ENCODE results near the gene NR2F6.

NR2F6 gene

GRCh38 chr19:17184371-17184841, 61.3 kb downstream of the NR2F6 start:
- no peak for DNase-seq (ENCODE audit: low read depth)
- no peak for TF ChIP-seq CTCF (IDR thresholded peaks at IDR 0.05; ENCODE audit: low read depth, low read length, missing control alignments)
- no peak overlapping the region for H3K4me3 ChIP-seq (ENCODE audit: low read depth, low read length)

- no peak overlapping the region for H3K4me3 ChIP-seq (ENCODE audit: low read depth, low read length)
- no peak for DNase-seq (ENCODE audit: low read depth)
- TF ChIP-seq CTCF (IDR thresholded peaks at IDR 0.05; ENCODE audit: low read depth, low read length, missing control alignments) = no peak
Measured at GRCh38 chr19:17183858-17184321, 61.8 kb downstream of the NR2F6 start.

GRCh38 chr19:17183271-17183761, 62.4 kb downstream of the NR2F6 start:
- DNase-seq (ENCODE audit: low read depth) = no peak

More at GRCh38 chr19:17183271-17183761, 62.4 kb downstream of the NR2F6 start:
- peak; percentile 35 for TF ChIP-seq CTCF (IDR thresholded peaks at IDR 0.05; ENCODE audit: low read depth, low read length, missing control alignments)
- peak overlapping the region; percentile 9 for H3K4me3 ChIP-seq (ENCODE audit: low read depth, low read length)
